Measurements from ENCODE around the gene YTHDC1.

YTHDC1 gene

GRCh38 chr4:68369142-68369805 lies 19.4 kb upstream of the YTHDC1 start:
- Mint-ChIP-seq H3K4me3 (no peak overlapping the region), H3K27me3 (peaks cover 10% of the 10 kb centered on the region), H3K27ac (no peak overlapping the region), H3K9me3 (no peaks in the 10 kb centered on the region), H3K36me3 (ENCODE audit: low read depth) (no peaks in the 10 kb centered on the region), H3K4me1 (ENCODE audit: low read depth) (peaks cover 17% of the 10 kb centered on the region)
- DNase-seq = no peak

DNA sequence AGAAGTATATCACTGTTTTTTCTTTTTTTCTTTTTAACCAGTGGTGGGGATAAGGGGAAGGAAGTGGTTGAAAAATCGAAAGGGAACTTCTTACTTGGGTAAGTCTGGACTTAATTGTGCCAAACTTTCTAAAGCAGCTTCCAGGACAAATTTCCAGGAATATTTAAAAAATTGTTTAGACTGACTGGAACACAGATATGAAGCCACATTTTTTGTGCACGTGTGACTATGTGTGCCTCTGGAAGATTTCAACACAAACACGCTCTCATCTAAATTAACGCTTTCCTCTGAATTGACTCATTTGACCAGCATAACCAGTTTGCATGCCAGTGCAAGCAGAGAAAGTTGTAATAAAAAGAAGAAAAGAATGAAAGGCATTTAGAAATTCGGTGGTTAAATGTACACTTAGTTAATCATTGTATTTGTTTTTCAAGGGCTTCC lies 18.8 kb upstream of the YTHDC1 start:
- Mint-ChIP-seq H3K4me1 (ENCODE audit: low read depth) (peaks cover 17% of the 10 kb centered on the region), H3K36me3 (ENCODE audit: low read depth) (no peaks in the 10 kb centered on the region), H3K9me3 (no peaks in the 10 kb centered on the region), H3K27ac (no peak overlapping the region), H3K27me3 (peaks cover 10% of the 10 kb centered on the region), H3K4me3 (no peak overlapping the region)
- DNase-seq = no peak

- peaks cover 10% of the 10 kb centered on the region for H3K27me3 Mint-ChIP-seq
Observed at GRCh38 chr4:68367835-68368234, 17.9 kb upstream of the YTHDC1 start.

GRCh38 chr4:68366600-68366999 lies 16.7 kb upstream of the YTHDC1 start:
- Mint-ChIP-seq H3K27me3 (peaks cover 10% of the 10 kb centered on the region), H3K4me1 (ENCODE audit: low read depth) (peaks cover 5% of the 10 kb centered on the region), H3K4me3 (no peak overlapping the region), H3K9me3 (no peaks in the 10 kb centered on the region), H3K36me3 (ENCODE audit: low read depth) (no peaks in the 10 kb centered on the region), H3K27ac (no peak overlapping the region)
- no peak for DNase-seq

More at GRCh38 chr4:68367835-68368234, 17.9 kb upstream of the YTHDC1 start:
- Mint-ChIP-seq H3K4me1 (ENCODE audit: low read depth) (peaks cover 8% of the 10 kb centered on the region), H3K27ac (no peak overlapping the region), H3K36me3 (ENCODE audit: low read depth) (no peaks in the 10 kb centered on the region), H3K9me3 (no peaks in the 10 kb centered on the region), H3K4me3 (no peak overlapping the region)
- DNase-seq = no peak

- no peak for DNase-seq
- Mint-ChIP-seq H3K4me3 (no peak overlapping the region), H3K27ac (no peak overlapping the region), H3K9me3 (no peaks in the 10 kb centered on the region), H3K4me1 (ENCODE audit: low read depth) (peaks cover 5% of the 10 kb centered on the region), H3K36me3 (ENCODE audit: low read depth) (no peaks in the 10 kb centered on the region), H3K27me3 (peaks cover 10% of the 10 kb centered on the region)
Observed at GRCh38 chr4:68365068-68365467, 15.2 kb upstream of the YTHDC1 start.

- Mint-ChIP-seq H3K36me3 (ENCODE audit: low read depth) (no peaks in the 10 kb centered on the region), H3K27ac (no peak overlapping the region), H3K27me3 (peaks cover 4% of the 10 kb centered on the region), H3K9me3 (no peaks in the 10 kb centered on the region), H3K4me3 (no peak overlapping the region), H3K4me1 (ENCODE audit: low read depth) (peaks cover 8% of the 10 kb centered on the region)
- DNase-seq = no peak
Observed at GRCh38 chr4:68361146-68361589, 11.3 kb upstream of the YTHDC1 start.

DNA sequence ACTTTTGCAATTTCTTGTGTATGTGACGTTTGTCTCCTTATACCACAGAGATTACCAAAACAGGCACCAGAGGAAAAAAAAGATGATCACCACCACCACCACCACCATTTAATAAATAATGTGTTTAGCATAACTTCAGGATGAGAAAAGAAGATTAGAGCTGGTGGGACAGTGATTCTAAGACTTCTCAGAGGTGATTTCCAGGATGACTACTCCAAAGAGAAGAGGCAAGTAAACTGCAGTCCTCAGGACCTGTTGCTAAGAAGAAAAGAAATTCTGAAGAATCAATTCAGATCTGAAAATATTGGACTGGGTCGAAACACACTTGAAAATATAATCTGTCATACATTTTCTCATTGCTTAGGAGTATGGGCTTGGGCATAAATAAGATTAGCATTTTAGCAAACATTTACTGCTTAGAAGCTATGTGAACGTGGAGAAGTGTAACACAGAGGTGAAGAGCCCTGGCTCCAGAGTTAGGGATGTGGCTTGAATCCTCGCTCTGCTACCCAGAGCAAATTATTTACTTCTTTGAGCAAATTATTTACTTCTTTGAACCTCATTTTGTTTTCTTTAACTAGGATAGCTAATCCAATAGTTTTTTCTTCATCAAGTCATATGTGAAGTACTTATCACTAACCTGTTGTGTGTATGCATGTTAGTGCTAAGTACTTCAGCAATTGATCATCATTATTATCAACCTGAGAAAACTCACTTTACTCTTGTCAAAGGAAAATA lies 10.5 kb upstream of the YTHDC1 start:
- H3K36me3 Mint-ChIP-seq (ENCODE audit: low read depth) = no peaks in the 10 kb centered on the region
- no peaks in the 10 kb centered on the region for H3K27me3 Mint-ChIP-seq
- no peak overlapping the region for H3K4me3 Mint-ChIP-seq
- H3K27ac Mint-ChIP-seq = no peak overlapping the region
- DNase-seq = no peak
- peaks cover 8% of the 10 kb centered on the region for H3K4me1 Mint-ChIP-seq (ENCODE audit: low read depth)
- H3K9me3 Mint-ChIP-seq = no peaks in the 10 kb centered on the region

DNA sequence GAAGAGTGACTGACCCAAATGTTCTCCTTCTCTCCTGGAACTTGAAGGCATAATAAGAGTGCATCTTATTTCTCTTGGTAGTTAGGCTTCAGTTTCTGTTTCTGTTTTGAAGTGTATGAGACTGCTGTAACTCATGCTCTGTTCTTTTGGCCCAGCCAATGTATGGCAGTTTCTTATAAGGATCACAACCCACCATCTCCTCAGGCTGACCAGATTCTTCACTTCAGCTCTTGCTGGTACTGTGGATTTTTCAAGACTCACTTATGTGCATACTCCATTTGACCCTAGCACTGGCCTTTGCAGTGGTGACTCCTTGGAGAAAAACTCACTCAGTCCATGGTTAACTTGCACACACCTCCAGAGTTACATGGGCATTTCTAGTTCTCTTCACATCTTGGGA lies 9.6 kb upstream of the YTHDC1 start:
- peaks cover 3% of the 10 kb centered on the region for H3K27me3 Mint-ChIP-seq
- no peaks in the 10 kb centered on the region for H3K36me3 Mint-ChIP-seq (ENCODE audit: low read depth)
- peaks cover 8% of the 10 kb centered on the region for H3K4me1 Mint-ChIP-seq (ENCODE audit: low read depth)
- peak overlapping the region; percentile 7 for H3K27ac Mint-ChIP-seq
- no peaks in the 10 kb centered on the region for H3K9me3 Mint-ChIP-seq
- DNase-seq = no peak
- no peak overlapping the region for H3K4me3 Mint-ChIP-seq

DNA sequence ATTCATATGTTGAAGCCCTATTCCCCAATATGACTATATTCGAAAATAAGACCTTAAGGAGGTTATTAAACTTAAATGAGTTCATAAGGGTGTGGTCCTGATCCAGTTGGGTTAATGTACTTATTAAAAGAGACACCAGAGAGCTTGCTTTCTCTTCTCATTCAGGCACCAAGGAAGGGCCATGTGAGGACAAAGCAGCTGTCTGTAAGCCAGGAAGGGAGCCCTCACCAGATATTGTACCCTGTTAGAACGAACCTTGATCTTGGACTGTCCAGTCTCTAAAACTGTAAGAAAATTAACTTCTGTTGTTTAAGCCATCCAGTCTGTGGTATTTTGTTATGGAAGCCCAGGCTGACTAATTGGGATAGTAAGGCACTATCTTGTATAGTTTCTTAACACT lies 9.1 kb upstream of the YTHDC1 start:
- H3K4me3 Mint-ChIP-seq = no peak overlapping the region
- no peaks in the 10 kb centered on the region for H3K36me3 Mint-ChIP-seq (ENCODE audit: low read depth)
- H3K4me1 Mint-ChIP-seq (ENCODE audit: low read depth) = peaks cover 8% of the 10 kb centered on the region
- H3K9me3 Mint-ChIP-seq = no peaks in the 10 kb centered on the region
- peaks cover 3% of the 10 kb centered on the region for H3K27me3 Mint-ChIP-seq
- no peak overlapping the region for H3K27ac Mint-ChIP-seq
- DNase-seq = no peak

GRCh38 chr4:68352791-68353190 lies 2.9 kb upstream of the YTHDC1 start:
- Mint-ChIP-seq H3K4me3 (no peak overlapping the region), H3K27me3 (peaks cover 3% of the 10 kb centered on the region), H3K36me3 (ENCODE audit: low read depth) (peaks cover 19% of the 10 kb centered on the region), H3K9me3 (no peaks in the 10 kb centered on the region), H3K4me1 (ENCODE audit: low read depth) (peaks cover 10% of the 10 kb centered on the region), H3K27ac (no peak overlapping the region)
- no peak for DNase-seq

- DNase-seq = no peak
- Mint-ChIP-seq H3K36me3 (ENCODE audit: low read depth) (peaks cover 47% of the 10 kb centered on the region), H3K4me3 (peak overlapping the region; percentile 86), H3K9me3 (peaks cover 2% of the 10 kb centered on the region), H3K27ac (peak overlapping the region; percentile 97), H3K27me3 (no peaks in the 10 kb centered on the region), H3K4me1 (ENCODE audit: low read depth) (peaks cover 39% of the 10 kb centered on the region)
Observed at GRCh38 chr4:68349279-68349648, 626 bp downstream of the YTHDC1 start.

DNA sequence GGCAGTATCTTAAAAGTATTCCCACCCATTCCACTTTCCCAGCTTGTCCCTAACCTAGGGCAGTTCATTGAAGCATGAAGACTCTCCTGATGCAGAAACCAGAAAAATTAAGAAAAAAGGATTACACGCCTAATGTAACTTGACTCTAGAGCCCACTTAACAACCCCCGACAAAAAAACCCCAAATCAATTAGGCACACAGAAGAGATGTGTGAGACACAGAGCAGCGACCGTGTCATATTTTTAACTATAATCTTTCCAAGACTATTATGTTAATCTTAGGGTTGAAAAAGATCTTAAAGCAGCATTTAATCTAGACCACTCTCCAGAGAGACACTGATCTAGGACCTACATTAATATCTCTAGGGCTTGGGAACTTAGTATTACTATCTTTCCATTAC lies 1.3 kb downstream of the YTHDC1 start:
- peak overlapping the region; percentile 97 for H3K27ac Mint-ChIP-seq
- peaks cover 54% of the 10 kb centered on the region for H3K36me3 Mint-ChIP-seq (ENCODE audit: low read depth)
- H3K4me3 Mint-ChIP-seq = peak overlapping the region; percentile 86
- peaks cover 2% of the 10 kb centered on the region for H3K9me3 Mint-ChIP-seq
- no peak for DNase-seq
- no peaks in the 10 kb centered on the region for H3K27me3 Mint-ChIP-seq
- H3K4me1 Mint-ChIP-seq (ENCODE audit: low read depth) = peaks cover 46% of the 10 kb centered on the region

DNA sequence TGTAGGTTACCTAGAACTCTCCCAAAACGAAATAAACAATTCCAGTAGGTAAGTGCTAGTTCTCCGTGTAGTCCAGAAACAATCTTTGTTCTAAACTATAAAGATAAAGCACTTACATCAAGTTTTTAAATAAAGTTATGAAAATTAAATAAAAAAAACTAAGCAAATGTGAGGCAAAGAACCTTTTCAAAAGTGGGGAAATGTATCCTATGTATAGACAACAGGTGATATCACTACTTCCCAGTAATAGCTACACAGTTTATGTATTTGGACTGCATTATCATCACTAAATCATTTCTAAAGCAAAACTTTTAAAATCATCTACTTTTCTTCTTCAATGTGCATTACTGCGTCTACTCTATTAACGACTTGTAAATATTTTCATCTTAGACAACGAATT lies 2.0 kb downstream of the YTHDC1 start:
- H3K27me3 Mint-ChIP-seq = no peaks in the 10 kb centered on the region
- no peak for DNase-seq
- peak overlapping the region; percentile 97 for H3K27ac Mint-ChIP-seq
- H3K4me3 Mint-ChIP-seq = peak overlapping the region; percentile 86
- H3K9me3 Mint-ChIP-seq = peaks cover 2% of the 10 kb centered on the region
- peaks cover 47% of the 10 kb centered on the region for H3K4me1 Mint-ChIP-seq (ENCODE audit: low read depth)
- peaks cover 54% of the 10 kb centered on the region for H3K36me3 Mint-ChIP-seq (ENCODE audit: low read depth)

DNA sequence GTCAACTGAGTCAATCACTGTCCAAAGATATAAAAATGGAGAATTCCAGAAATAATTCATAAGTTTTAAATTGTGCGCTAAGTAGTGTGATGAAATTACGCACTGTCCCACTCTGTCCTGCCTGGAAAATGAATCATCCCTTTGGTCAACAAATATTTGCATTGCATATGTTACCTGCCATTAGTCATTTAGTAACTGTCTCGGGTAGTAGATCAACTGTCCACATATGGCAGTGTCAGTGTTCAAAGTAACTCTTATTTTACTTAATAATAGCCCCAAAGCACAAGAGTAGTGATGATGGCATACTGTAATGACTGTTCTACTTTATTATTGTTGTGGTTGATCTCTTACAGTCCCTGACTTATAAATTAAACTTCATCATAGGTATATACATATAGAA lies 3.4 kb downstream of the YTHDC1 start:
- Mint-ChIP-seq H3K36me3 (ENCODE audit: low read depth) (peaks cover 59% of the 10 kb centered on the region), H3K4me3 (peak overlapping the region; percentile 86), H3K4me1 (ENCODE audit: low read depth) (peaks cover 55% of the 10 kb centered on the region), H3K27me3 (no peaks in the 10 kb centered on the region), H3K27ac (peak overlapping the region; percentile 71), H3K9me3 (peaks cover 2% of the 10 kb centered on the region)
- DNase-seq = no peak

GRCh38 chr4:68344785-68345184 lies 5.1 kb downstream of the YTHDC1 start:
- no peaks in the 10 kb centered on the region for H3K27me3 Mint-ChIP-seq
- H3K9me3 Mint-ChIP-seq = peaks cover 2% of the 10 kb centered on the region
- no peak for DNase-seq
- H3K27ac Mint-ChIP-seq = peak overlapping the region; percentile 72
- peaks cover 60% of the 10 kb centered on the region for H3K36me3 Mint-ChIP-seq (ENCODE audit: low read depth)
- H3K4me3 Mint-ChIP-seq = no peak overlapping the region
- peaks cover 64% of the 10 kb centered on the region for H3K4me1 Mint-ChIP-seq (ENCODE audit: low read depth)
